WTC11 (cell line): ENCODE measurements around the gene ELN. TPM values are rescaled to one million over a fixed set of nuclear protein-coding genes. Genes with fewer than 3 reads are reported as not detected.

Experiments
- ATAC-seq: fragments of 200-7000 bp; cut with Tn5 transposase; 2 replicates; pipeline ENCODE4 v1.10.0; 2021; ENCODE audit warnings: mild to moderate bottlenecking, moderate library complexity
- CTCF ChIA-PET: fragments of 300-600 bp; sonication (Branson Sonifier 250); formaldehyde crosslinking; loops from one replicate; lab custom pipeline; 2021; ENCODE audit warnings: antibody characterized with exemption; lab: Charles Lee
- POLR2A ChIA-PET: fragments of 350-600 bp; sonication (Branson Sonifier 250); formaldehyde crosslinking; loops from one replicate; lab custom pipeline; 2021; ENCODE audit warnings: antibody characterized with exemption; lab: Charles Lee
- DNase-seq: peaks from one replicate; pipeline ENCODE4 v3.0.0; 2021; ENCODE audit warnings: low spot score
- H3K27ac Mint-ChIP-seq: 2 replicates; pipeline ENCODE4 v1.8.0; 2021; ENCODE audit warnings: mixed read lengths
- H3K27me3 Mint-ChIP-seq: 2 replicates; pipeline ENCODE4 v1.8.0; 2021; ENCODE audit warnings: low read depth, mild to moderate bottlenecking, moderate library complexity, mixed read lengths
- H3K36me3 Mint-ChIP-seq: 2 replicates; pipeline ENCODE4 v1.8.0; 2021; ENCODE audit warnings: mixed read lengths
- H3K4me1 Mint-ChIP-seq: 2 replicates; pipeline ENCODE4 v1.8.0; 2022; ENCODE audit warnings: mixed read lengths
- H3K4me3 Mint-ChIP-seq: 2 replicates; pipeline ENCODE4 v1.8.0; 2021; ENCODE audit warnings: mild to moderate bottlenecking, moderate library complexity, mixed read lengths
- H3K9me3 Mint-ChIP-seq: 2 replicates; pipeline ENCODE4 v1.8.0; 2021; ENCODE audit warnings: mixed read lengths
- CREM ChIP-seq: sonication (generic); formaldehyde crosslinking; IDR thresholded peaks from 2 replicates; pipeline ENCODE4 v1.8.1; 2022; ENCODE audit warnings: mild to moderate bottlenecking, missing genetic modification reagents, moderate library complexity
- ELF4 ChIP-seq: sonication (generic); formaldehyde crosslinking; IDR thresholded peaks from 2 replicates; pipeline ENCODE4 v1.8.1; 2022; ENCODE audit warnings: low read depth, mild to moderate bottlenecking, moderate library complexity, missing genetic modification reagents
- GRHL2 ChIP-seq: fragments of 250-450 bp; sonication (Bioruptor Pico); IDR thresholded peaks from 2 replicates; pipeline ENCODE4 v1.8.0; 2022; ENCODE audit warnings: mild to moderate bottlenecking, moderate library complexity; ENCODE audit not compliant: insufficient replicate concordance, severe bottlenecking
- GTF2I ChIP-seq: fragments of 250-450 bp; sonication (Bioruptor Pico); conservative IDR thresholded peaks from 2 replicates; pipeline ENCODE4 v1.4.0; 2021; ENCODE audit warnings: mild to moderate bottlenecking
- HMGA2 ChIP-seq: fragments of 250-450 bp; sonication (Bioruptor Pico); IDR thresholded peaks from 2 replicates; pipeline ENCODE4 v1.4.0; 2021; ENCODE audit warnings: mild to moderate bottlenecking, moderate library complexity
- IRF2 ChIP-seq: sonication (generic); formaldehyde crosslinking; IDR thresholded peaks from 2 replicates; pipeline ENCODE4 v1.8.0; 2022; ENCODE audit warnings: low read depth, missing genetic modification reagents, borderline replicate concordance
- KAT7 ChIP-seq: sonication (generic); formaldehyde crosslinking; IDR thresholded peaks from 2 replicates; pipeline ENCODE4 v1.8.1; 2023; ENCODE audit warnings: missing genetic modification reagents, mild to moderate bottlenecking, borderline replicate concordance
- MLX ChIP-seq: sonication (generic); formaldehyde crosslinking; IDR thresholded peaks from 2 replicates; pipeline ENCODE4 v1.8.1; 2023; ENCODE audit warnings: mild to moderate bottlenecking, missing genetic modification reagents, moderate library complexity
- MXD4 ChIP-seq: fragments of 250-450 bp; sonication (Bioruptor Pico); IDR thresholded peaks from 2 replicates; pipeline ENCODE4 v1.8.0; 2021; ENCODE audit warnings: mild to moderate bottlenecking, moderate library complexity, borderline replicate concordance
- NR2C2 ChIP-seq: sonication (generic); formaldehyde crosslinking; IDR thresholded peaks from 2 replicates; pipeline ENCODE4 v1.8.0; 2022; ENCODE audit warnings: mild to moderate bottlenecking, missing genetic modification reagents
- OVOL2 ChIP-seq: fragments of 250-450 bp; sonication (Bioruptor Pico); IDR thresholded peaks from 2 replicates; pipeline ENCODE4 v1.9.0; 2021; ENCODE audit warnings: mild to moderate bottlenecking, borderline replicate concordance
- PRDM15 ChIP-seq: sonication (generic); formaldehyde crosslinking; IDR thresholded peaks from 2 replicates; pipeline ENCODE4 v1.8.0; 2022; ENCODE audit warnings: missing genetic modification reagents
- TEAD4 ChIP-seq: sonication (generic); formaldehyde crosslinking; IDR thresholded peaks from 2 replicates; pipeline ENCODE4 v1.8.0; 2022; ENCODE audit warnings: mild to moderate bottlenecking, missing genetic modification reagents
- ZNF121 ChIP-seq: sonication (generic); formaldehyde crosslinking; IDR thresholded peaks from 2 replicates; pipeline ENCODE4 v1.8.0; 2023; ENCODE audit warnings: missing genetic modification reagents
- ZNF396 ChIP-seq: fragments of 250-450 bp; sonication (Bioruptor Pico); IDR thresholded peaks from 2 replicates; pipeline ENCODE4 v1.8.0; 2021; ENCODE audit warnings: mild to moderate bottlenecking, moderate library complexity, borderline replicate concordance
- total RNA-seq: library from RNA; stranded (reverse); gene quantifications from 3 replicates; pipeline ENCODE4 v1.2.3, GENCODE V29; 2021
- TF ChIP-seq, protein P1 (sequence below): sonication (generic); formaldehyde crosslinking; IDR thresholded peaks from 2 replicates; pipeline ENCODE4 v1.8.0; 2023; ENCODE audit warnings: mild to moderate bottlenecking, missing genetic modification reagents
- TF ChIP-seq, protein P2 (sequence below): sonication (generic); formaldehyde crosslinking; IDR thresholded peaks from 2 replicates; pipeline ENCODE4 v1.8.0; 2022; ENCODE audit warnings: mild to moderate bottlenecking, missing genetic modification reagents
- TF ChIP-seq, protein P3 (sequence below): sonication (generic); formaldehyde crosslinking; IDR thresholded peaks from 2 replicates; pipeline ENCODE4 v1.8.1; 2022; ENCODE audit warnings: missing genetic modification reagents, borderline replicate concordance
- TF ChIP-seq, protein P4 (sequence below): fragments of 250-450 bp; sonication (Bioruptor Pico); IDR thresholded peaks from 2 replicates; pipeline ENCODE4 v1.9.0; 2021; ENCODE audit warnings: mild to moderate bottlenecking

The ELN gene
- total RNA-seq, 1 experiment from 2014 or later = 3.3 TPM

DNA sequence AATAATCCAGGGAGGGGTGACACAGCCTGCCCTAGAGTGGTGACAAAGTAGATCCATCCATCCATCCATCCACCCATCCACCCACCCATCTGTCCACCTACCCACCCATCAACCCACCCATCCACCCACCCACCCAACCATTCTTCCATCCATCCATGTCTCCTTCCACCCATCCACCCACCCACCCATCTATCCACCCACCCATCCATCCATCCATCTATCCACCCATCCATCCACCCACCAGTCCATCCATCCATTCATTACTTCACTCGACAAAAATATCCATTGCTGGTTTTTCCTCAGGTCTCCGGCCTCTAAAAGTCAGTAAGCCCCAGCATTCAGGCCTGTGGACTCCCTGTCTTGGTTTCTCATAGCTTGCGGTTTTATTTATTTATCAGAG is 43.1 kb downstream of the ELN start (continued):
- TF ChIP-seq, protein P1, sequence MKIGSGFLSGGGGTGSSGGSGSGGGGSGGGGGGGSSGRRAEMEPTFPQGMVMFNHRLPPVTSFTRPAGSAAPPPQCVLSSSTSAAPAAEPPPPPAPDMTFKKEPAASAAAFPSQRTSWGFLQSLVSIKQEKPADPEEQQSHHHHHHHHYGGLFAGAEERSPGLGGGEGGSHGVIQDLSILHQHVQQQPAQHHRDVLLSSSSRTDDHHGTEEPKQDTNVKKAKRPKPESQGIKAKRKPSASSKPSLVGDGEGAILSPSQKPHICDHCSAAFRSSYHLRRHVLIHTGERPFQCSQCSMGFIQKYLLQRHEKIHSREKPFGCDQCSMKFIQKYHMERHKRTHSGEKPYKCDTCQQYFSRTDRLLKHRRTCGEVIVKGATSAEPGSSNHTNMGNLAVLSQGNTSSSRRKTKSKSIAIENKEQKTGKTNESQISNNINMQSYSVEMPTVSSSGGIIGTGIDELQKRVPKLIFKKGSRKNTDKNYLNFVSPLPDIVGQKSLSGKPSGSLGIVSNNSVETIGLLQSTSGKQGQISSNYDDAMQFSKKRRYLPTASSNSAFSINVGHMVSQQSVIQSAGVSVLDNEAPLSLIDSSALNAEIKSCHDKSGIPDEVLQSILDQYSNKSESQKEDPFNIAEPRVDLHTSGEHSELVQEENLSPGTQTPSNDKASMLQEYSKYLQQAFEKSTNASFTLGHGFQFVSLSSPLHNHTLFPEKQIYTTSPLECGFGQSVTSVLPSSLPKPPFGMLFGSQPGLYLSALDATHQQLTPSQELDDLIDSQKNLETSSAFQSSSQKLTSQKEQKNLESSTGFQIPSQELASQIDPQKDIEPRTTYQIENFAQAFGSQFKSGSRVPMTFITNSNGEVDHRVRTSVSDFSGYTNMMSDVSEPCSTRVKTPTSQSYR = no peak
- TF ChIP-seq, protein P2, sequence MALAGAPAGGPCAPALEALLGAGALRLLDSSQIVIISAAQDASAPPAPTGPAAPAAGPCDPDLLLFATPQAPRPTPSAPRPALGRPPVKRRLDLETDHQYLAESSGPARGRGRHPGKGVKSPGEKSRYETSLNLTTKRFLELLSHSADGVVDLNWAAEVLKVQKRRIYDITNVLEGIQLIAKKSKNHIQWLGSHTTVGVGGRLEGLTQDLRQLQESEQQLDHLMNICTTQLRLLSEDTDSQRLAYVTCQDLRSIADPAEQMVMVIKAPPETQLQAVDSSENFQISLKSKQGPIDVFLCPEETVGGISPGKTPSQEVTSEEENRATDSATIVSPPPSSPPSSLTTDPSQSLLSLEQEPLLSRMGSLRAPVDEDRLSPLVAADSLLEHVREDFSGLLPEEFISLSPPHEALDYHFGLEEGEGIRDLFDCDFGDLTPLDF (CRISPR knock-in tag) = no peak
- TF ChIP-seq NR2C2 (no peak), PRDM15 (CRISPR knock-in tag) (no peak), TEAD4 (no peak), GTF2I (CRISPR knock-in tag) (no peak), MLX (CRISPR knock-in tag) (no peak)
- TF ChIP-seq, protein P3, sequence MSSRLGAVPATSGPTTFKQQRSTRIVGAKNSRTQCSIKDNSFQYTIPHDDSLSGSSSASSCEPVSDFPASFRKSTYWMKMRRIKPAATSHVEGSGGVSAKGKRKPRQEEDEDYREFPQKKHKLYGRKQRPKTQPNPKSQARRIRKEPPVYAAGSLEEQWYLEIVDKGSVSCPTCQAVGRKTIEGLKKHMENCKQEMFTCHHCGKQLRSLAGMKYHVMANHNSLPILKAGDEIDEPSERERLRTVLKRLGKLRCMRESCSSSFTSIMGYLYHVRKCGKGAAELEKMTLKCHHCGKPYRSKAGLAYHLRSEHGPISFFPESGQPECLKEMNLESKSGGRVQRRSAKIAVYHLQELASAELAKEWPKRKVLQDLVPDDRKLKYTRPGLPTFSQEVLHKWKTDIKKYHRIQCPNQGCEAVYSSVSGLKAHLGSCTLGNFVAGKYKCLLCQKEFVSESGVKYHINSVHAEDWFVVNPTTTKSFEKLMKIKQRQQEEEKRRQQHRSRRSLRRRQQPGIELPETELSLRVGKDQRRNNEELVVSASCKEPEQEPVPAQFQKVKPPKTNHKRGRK (CRISPR knock-in tag) = no peak

DNA sequence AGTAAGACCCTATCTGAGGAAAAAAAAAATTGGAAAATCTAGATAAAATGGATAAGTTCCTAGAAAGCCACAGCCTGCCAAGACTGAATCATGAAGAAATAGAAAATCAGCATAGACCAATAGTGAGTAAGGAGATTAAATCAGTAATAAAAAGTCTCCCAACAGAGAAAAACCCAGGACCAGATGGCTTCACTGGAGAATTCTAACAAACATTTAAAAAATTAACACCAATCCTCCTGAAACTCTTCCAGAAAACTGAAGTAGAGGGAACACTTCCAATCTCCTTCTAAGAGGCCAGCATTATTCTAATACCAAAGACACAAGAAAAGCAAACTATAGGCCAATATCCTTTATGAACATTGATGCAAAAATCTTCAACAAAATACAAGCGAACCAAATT is 46.8 kb downstream of the ELN start:
- DNase-seq (no peak), ATAC-seq (no peak)
- Mint-ChIP-seq H3K36me3 (no peaks in the 10 kb centered on the region), H3K27me3 (no peaks in the 10 kb centered on the region; the same call in 1 of the 2 replicates), H3K27ac (no peak overlapping the region), H3K4me3 (no peak overlapping the region), H3K9me3 (no peaks in the 10 kb centered on the region), H3K4me1 (peaks cover 8% of the 10 kb centered on the region)
- POLR2A ChIA-PET = no interaction called here
- CTCF ChIA-PET = no interaction called here
- TF ChIP-seq PRDM15 (CRISPR knock-in tag) (no peak), ZNF121 (CRISPR knock-in tag) (no peak), OVOL2 (CRISPR knock-in tag) (no peak), GRHL2 (no peak), KAT7 (CRISPR knock-in tag) (no peak), HMGA2 (CRISPR knock-in tag) (no peak), MXD4 (CRISPR knock-in tag) (no peak), CREM (CRISPR knock-in tag) (no peak), IRF2 (CRISPR knock-in tag) (no peak), ZNF396 (no peak), ELF4 (no peak)
- TF ChIP-seq, protein P4, sequence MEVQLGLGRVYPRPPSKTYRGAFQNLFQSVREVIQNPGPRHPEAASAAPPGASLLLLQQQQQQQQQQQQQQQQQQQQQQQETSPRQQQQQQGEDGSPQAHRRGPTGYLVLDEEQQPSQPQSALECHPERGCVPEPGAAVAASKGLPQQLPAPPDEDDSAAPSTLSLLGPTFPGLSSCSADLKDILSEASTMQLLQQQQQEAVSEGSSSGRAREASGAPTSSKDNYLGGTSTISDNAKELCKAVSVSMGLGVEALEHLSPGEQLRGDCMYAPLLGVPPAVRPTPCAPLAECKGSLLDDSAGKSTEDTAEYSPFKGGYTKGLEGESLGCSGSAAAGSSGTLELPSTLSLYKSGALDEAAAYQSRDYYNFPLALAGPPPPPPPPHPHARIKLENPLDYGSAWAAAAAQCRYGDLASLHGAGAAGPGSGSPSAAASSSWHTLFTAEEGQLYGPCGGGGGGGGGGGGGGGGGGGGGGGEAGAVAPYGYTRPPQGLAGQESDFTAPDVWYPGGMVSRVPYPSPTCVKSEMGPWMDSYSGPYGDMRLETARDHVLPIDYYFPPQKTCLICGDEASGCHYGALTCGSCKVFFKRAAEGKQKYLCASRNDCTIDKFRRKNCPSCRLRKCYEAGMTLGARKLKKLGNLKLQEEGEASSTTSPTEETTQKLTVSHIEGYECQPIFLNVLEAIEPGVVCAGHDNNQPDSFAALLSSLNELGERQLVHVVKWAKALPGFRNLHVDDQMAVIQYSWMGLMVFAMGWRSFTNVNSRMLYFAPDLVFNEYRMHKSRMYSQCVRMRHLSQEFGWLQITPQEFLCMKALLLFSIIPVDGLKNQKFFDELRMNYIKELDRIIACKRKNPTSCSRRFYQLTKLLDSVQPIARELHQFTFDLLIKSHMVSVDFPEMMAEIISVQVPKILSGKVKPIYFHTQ = no peak
